HG02852 (cell line): ENCODE measurements around the gene ARVCF.

Experiments
- ATAC-seq: cut with Tn5 transposase; IDR thresholded peaks from one replicate; pipeline ENCODE4 v1.9.1; 2021; ENCODE audit warnings: mild to moderate bottlenecking, moderate library complexity; ENCODE audit not compliant: unreplicated experiment

Gene ARVCF

GRCh38 chr22:20054034-20054427 lies 37.4 kb upstream of the ARVCF start:
- no peak for ATAC-seq

- no peak for ATAC-seq
Observed at GRCh38 chr22:20053407-20054033, 36.9 kb upstream of the ARVCF start.

GRCh38 chr22:20052309-20053259 lies 36.0 kb upstream of the ARVCF start:
- no peak for ATAC-seq

- ATAC-seq: no peak
Observed at GRCh38 chr22:20051927-20052308, 35.3 kb upstream of the ARVCF start.

- no peak for ATAC-seq
Observed at GRCh38 chr22:20046730-20047129, 30.1 kb upstream of the ARVCF start.

- no peak for ATAC-seq
Observed at GRCh38 chr22:20044495-20045151, 28.0 kb upstream of the ARVCF start.

GRCh38 chr22:20043997-20044342 lies 27.3 kb upstream of the ARVCF start:
- no peak for ATAC-seq

GRCh38 chr22:20043057-20043996 lies 26.7 kb upstream of the ARVCF start:
- no peak for ATAC-seq

- no peak for ATAC-seq
Observed at GRCh38 chr22:20040327-20041200, 23.9 kb upstream of the ARVCF start.

GRCh38 chr22:20039683-20040325 lies 23.2 kb upstream of the ARVCF start:
- no peak for ATAC-seq

- ATAC-seq: no peak
Observed at GRCh38 chr22:20038574-20038973, 22.0 kb upstream of the ARVCF start.

GRCh38 chr22:20037419-20037818 lies 20.8 kb upstream of the ARVCF start:
- ATAC-seq: no peak

- no peak for ATAC-seq
Observed at GRCh38 chr22:20036535-20037392, 20.1 kb upstream of the ARVCF start.

- no peak for ATAC-seq
Observed at GRCh38 chr22:20036084-20036482, 19.5 kb upstream of the ARVCF start.

GRCh38 chr22:20035375-20036083 lies 18.9 kb upstream of the ARVCF start:
- no peak for ATAC-seq

- ATAC-seq: no peak
Observed at GRCh38 chr22:20034143-20034542, 17.5 kb upstream of the ARVCF start.

GRCh38 chr22:20033045-20033706 lies 16.6 kb upstream of the ARVCF start:
- no peak for ATAC-seq
